ENCODE data around the gene SYNJ2BP.

SYNJ2BP gene

DNA sequence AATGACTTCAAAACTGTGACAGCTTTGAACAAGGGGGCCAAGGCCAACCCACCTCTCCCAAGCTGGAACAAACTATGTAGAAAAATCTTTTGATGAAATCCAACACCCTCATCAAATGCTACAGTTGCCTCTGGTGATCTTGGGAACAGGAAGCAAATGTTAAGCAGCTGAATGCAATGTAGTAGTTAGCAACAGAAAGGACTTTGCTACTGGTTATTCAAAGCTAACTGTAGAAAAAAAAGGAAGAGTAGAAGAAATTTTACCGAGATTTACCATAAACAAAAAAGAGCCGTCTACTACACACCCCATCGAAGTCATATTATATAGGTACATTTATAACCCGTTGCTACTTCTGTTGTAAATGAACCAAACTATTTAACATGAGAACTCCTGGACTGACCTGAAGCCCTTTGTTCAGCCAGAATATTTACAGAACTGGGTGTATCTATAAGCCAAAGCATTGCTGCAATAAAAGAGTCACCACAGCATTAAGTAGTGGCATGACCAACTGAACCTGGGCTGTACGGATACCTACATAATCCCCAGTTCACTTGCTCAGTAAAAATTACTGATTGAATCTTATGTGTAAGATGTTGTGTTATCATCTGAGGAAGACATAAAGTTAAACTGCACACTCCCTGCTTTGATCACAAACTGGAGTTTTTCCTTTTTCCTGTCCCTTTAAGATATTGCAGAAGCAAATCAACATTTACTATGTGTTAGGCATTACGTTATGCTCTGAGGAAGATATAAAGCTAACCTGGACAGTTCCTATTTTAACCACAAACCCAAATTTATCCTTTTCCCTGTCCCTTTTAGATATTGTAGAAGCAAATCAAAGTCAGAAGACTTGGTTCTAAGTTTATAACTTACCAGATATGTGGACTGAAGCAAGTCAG lies 25.1 kb downstream of the SYNJ2BP start:
- no peak for DNase-seq

DNA sequence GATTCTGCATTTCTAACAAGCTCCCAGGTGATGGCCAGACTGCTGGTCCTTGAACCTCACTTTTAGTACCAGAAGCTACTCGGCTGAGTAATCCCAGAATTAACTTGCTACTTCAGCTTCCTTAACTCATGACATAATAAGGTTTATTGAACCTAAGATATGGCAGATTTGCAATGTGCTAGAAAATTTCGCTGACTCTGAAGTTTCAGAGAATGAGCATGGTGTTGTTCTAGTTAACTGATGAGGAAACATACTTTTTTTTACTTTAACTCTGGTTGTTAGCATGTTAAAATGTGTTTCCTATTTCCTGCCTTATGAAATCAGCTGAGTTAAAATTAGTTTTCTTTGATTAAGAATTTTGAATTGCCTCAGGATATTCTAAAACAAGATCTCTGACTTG lies 34.4 kb downstream of the SYNJ2BP start:
- no peak for DNase-seq

DNA sequence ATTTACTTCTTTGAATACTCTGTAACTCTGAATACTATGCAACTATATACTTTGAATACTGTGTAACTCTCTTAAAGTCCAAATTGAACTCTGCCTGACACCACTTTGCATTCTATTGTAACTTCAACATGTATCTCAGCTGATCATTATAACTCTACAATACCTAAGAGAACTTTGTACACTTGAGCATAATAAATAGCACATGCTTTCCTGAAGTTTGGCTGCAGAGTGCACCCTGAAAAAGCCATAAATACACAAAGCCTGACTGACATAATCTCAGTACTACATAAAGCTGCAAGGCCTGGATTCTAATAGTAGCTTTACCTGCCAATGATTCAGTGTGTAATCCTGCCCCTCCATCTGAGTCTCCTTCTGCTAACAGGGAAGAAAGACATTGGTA lies 36.1 kb downstream of the SYNJ2BP start:
- DNase-seq, result no peak

DNA sequence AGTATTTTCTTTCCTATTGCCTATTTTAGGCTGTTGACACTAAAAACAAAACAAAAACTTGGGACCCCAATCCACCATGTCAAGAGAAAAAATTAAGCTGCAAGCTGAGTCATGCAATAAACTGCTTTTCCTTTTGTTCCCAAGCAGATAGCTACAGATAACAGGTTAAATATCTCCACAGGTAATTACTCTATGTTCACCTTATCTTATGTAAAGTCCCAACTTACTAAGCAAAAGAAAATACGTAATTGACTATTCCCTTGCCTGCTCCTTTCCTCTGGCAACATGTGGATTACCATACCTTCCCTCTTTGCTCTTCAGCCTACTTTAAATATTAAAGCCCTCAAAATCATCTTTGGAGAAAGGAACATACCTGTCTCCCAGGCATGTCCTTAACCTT lies 38.2 kb downstream of the SYNJ2BP start:
- DNase-seq, result no peak

Data from NCI-H526 treated with DMSO at 0.1 percent for 48 hours (cell line).